AG04450 (cell line): ENCODE measurements around the gene VPS13D. TPM values are rescaled to one million over a fixed set of nuclear protein-coding genes. Genes with fewer than 3 reads are reported as not detected.

Source experiments
- CTCF ChIA-PET: fragments of 300-600, 350-600 bp; formaldehyde crosslinking; extraction: SDS; loops from one replicate; lab custom pipeline; 2022; ENCODE audit warnings: antibody characterized with exemption, inconsistent platforms; lab: Charles Lee
- POLR2A ChIA-PET: fragments of 350-600 bp; formaldehyde crosslinking; extraction: SDS; loops from one replicate; lab custom pipeline; 2021; ENCODE audit warnings: antibody characterized with exemption, inconsistent platforms; lab: Yijun Ruan, JAX
- DNase-seq: peaks from one replicate; pipeline ENCODE4 v3.0.0-alpha.2; 2011; ENCODE audit warnings: low read depth, low spot score
- H3K27ac ChIP-seq: one replicate; pipeline ENCODE4 v1.5.1; 2012; ENCODE audit warnings: low read depth, low read length, control low read depth
- H3K27me3 ChIP-seq: one replicate; pipeline ENCODE4 v1.6.0; 2012; ENCODE audit warnings: low read length; ENCODE audit not compliant: control insufficient read depth, insufficient read depth
- H3K4me3 ChIP-seq: 2 replicates; pipeline ENCODE4 v1.5.1; 2011; ENCODE audit warnings: mild to moderate bottlenecking, low read depth, low read length, control low read depth
- H3K9me3 ChIP-seq: 2 replicates; pipeline ENCODE4 v1.5.1; 2012; ENCODE audit warnings: low read length; ENCODE audit not compliant: control insufficient read depth, insufficient read depth
- polyA plus RNA-seq: library from polyadenylated mRNA; depleted of rRNA; stranded (reverse); fragments of >200 nt; gene quantifications from 2 replicates; pipeline ENCODE4 v1.2.3, GENCODE V29; 2011
- TF ChIP-seq, protein P1 (sequence below): IDR thresholded peaks from 2 replicates; pipeline ENCODE4 v1.5.1; 2011; ENCODE audit warnings: low read depth, low read length, control low read depth, inconsistent platforms

Gene VPS13D
- polyA plus RNA-seq, 1 experiment, result 18.3 TPM

GRCh38 chr1:12290828-12291227, 61.0 kb downstream of the VPS13D start:
- Histone ChIP-seq H3K27me3 (no peaks in the 10 kb centered on the region), H3K4me3 (no peak overlapping the region), H3K9me3 (no peaks in the 10 kb centered on the region), H3K27ac (no peak overlapping the region)
- POLR2A ChIA-PET, result no interaction called here
- CTCF ChIA-PET, result interaction anchor here (1.2 to 1.4 kb wide), 2 partner anchors 14 to 15 kb away, joined by 4 read pairs; no protein-coding TSS in a partner anchor
- TF ChIP-seq, protein P1, sequence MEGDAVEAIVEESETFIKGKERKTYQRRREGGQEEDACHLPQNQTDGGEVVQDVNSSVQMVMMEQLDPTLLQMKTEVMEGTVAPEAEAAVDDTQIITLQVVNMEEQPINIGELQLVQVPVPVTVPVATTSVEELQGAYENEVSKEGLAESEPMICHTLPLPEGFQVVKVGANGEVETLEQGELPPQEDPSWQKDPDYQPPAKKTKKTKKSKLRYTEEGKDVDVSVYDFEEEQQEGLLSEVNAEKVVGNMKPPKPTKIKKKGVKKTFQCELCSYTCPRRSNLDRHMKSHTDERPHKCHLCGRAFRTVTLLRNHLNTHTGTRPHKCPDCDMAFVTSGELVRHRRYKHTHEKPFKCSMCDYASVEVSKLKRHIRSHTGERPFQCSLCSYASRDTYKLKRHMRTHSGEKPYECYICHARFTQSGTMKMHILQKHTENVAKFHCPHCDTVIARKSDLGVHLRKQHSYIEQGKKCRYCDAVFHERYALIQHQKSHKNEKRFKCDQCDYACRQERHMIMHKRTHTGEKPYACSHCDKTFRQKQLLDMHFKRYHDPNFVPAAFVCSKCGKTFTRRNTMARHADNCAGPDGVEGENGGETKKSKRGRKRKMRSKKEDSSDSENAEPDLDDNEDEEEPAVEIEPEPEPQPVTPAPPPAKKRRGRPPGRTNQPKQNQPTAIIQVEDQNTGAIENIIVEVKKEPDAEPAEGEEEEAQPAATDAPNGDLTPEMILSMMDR, result no peak
- DNase-seq, result no peak

DNA sequence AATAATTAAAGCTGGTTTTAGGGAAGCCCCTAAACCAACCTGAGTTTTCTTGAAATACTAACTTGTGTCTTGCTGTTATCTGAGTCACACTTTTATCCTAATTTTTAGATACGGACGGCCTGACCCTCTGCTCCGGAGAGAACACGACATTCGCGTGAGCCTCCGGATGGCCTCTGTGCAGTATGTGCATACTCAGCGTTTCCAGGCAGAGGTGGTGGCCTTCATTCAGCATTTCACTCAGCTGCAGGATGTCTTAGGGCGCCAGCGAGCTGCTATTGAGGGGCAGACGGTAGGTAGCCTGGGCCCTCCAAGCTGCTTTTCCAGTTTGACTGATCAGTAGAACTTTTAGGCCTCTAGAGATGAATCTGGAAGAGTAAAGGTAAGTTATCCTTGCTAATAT, 63.6 kb downstream of the VPS13D start:
- ChIA-PET CTCF (interaction anchor here (1.3 to 2.2 kb wide), 3 partner anchors 17 to 366 kb away, joined by 5 to 10 read pairs (median 8); no protein-coding TSS in a partner anchor), POLR2A (interaction anchor here (0.6 kb wide), 1 partner anchor 313 kb away, joined by 9 read pairs; no protein-coding TSS in a partner anchor)
- Histone ChIP-seq H3K4me3 (no peak overlapping the region), H3K9me3 (no peaks in the 10 kb centered on the region), H3K27ac (no peak overlapping the region), H3K27me3 (no peaks in the 10 kb centered on the region)
- no peak for DNase-seq
- TF ChIP-seq, protein P1, result no peak

DNA sequence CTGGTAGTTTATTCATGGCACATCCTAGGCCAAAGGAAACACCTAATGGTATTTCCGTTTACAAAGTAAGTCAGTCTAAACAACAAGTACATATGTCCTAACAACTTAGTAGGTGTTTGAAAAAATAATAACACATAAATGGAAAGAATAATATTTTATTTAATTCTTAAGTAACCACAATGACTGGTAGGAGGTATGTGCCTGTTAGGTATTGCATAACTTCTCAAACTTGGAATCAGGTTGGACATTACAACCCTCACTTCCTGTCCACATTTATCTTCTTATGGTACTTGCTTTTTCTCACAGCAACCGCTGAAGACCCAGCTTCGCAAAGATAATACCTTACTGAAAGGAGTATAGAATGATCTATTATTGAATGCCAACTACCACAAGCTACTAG, 64.2 kb downstream of the VPS13D start:
- no peak for DNase-seq
- H3K4me3 ChIP-seq, result no peak overlapping the region
- no peaks in the 10 kb centered on the region for H3K27me3 ChIP-seq
- POLR2A ChIA-PET, result no interaction called here
- CTCF ChIA-PET, result interaction anchor here (0.5 to 2.2 kb wide), 4 partner anchors 18 to 365 kb away, joined by 4 to 10 read pairs (median 6); no protein-coding TSS in a partner anchor
- TF ChIP-seq, protein P1, result no peak
- H3K9me3 ChIP-seq, result no peaks in the 10 kb centered on the region
- no peak overlapping the region for H3K27ac ChIP-seq

- no peaks in the 10 kb centered on the region for H3K9me3 ChIP-seq
- ChIA-PET POLR2A (no interaction called here), CTCF (interaction anchor here (1.0 to 3.6 kb wide), 4 partner anchors 20 to 363 kb away, joined by 3 to 27 read pairs (median 6); no protein-coding TSS in a partner anchor)
- no peak for DNase-seq
- TF ChIP-seq, protein P1, result no peak
- no peak overlapping the region for H3K4me3 ChIP-seq
- no peak overlapping the region for H3K27ac ChIP-seq
- no peaks in the 10 kb centered on the region for H3K27me3 ChIP-seq
These were observed 66.2 kb downstream of the VPS13D start for GRCh38 chr1:12296016-12296415.

- no peaks in the 10 kb centered on the region for H3K9me3 ChIP-seq
- TF ChIP-seq, protein P1, result no peak
- ChIA-PET POLR2A (no interaction called here), CTCF (interaction anchor here (0.5 to 3.6 kb wide), 6 partner anchors 21 to 362 kb away, joined by 3 to 27 read pairs (median 3); partner anchors contain the start of gene DHRS3)
- DNase-seq, result no peak
- no peaks in the 10 kb centered on the region for H3K27me3 ChIP-seq
- no peak overlapping the region for H3K4me3 ChIP-seq
- no peak overlapping the region for H3K27ac ChIP-seq
These were observed 66.8 kb downstream of the VPS13D start for GRCh38 chr1:12296623-12297022.
